Thyroid gland (tissue), 4 donors: ENCODE measurements around the gene GJB1.

Source experiments
- POLR2A ChIP-seq, 2 donors: fragments of 450-650 bp; IDR thresholded peaks; one replicate each; pipeline ENCODE4 v1.6.1; 2017; ENCODE audit warnings: antibody characterized with exemption in 2 of 2, mild to moderate bottlenecking in 2 of 2, moderate library complexity in 1 of 2
- TF ChIP-seq, protein P1 (sequence below), 6 experiments: fragments of 200-600 bp in 3 of 6; fragments of 450-650 bp in 3 of 6; sonication (generic) in 3 of 6; IDR thresholded peaks; one replicate each; pipeline ENCODE4 v1.5.1; 2016 to 2019; ENCODE audit warnings: antibody characterized with exemption in 6 of 6, mild to moderate bottlenecking in 2 of 6, inconsistent platforms in 1 of 6, moderate library complexity in 1 of 6

DNA sequence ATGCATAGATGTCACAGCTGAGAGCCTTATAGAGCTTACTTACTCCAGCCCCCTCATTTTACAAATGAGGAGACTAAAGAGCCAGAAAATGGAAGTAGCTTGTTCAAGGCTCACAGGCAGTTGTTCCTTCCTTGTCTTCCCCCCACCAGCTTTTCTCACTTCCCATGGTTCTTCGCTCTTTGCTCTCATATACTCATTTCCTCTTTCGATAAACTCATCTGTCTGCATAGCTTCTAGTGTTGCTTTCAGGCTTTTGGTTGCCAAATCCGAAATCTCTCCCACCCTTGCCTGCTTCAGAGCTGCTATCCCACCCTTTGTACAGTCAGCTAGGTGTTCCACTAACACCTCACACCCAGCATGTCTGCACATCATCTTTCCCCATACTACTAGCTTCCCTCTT lies 25.0 kb upstream of the GJB1 start:
- TF ChIP-seq, protein P1, sequence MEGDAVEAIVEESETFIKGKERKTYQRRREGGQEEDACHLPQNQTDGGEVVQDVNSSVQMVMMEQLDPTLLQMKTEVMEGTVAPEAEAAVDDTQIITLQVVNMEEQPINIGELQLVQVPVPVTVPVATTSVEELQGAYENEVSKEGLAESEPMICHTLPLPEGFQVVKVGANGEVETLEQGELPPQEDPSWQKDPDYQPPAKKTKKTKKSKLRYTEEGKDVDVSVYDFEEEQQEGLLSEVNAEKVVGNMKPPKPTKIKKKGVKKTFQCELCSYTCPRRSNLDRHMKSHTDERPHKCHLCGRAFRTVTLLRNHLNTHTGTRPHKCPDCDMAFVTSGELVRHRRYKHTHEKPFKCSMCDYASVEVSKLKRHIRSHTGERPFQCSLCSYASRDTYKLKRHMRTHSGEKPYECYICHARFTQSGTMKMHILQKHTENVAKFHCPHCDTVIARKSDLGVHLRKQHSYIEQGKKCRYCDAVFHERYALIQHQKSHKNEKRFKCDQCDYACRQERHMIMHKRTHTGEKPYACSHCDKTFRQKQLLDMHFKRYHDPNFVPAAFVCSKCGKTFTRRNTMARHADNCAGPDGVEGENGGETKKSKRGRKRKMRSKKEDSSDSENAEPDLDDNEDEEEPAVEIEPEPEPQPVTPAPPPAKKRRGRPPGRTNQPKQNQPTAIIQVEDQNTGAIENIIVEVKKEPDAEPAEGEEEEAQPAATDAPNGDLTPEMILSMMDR (IDR thresholded peaks at IDR 0.05) = no peak
- TF ChIP-seq POLR2A (IDR thresholded peaks at IDR 0.05) = no peak
